GM19023 (cell line): Measurements from ENCODE around the gene LARP4B.

Experiments
- ATAC-seq: cut with Tn5 transposase; IDR thresholded peaks from one replicate; pipeline ENCODE4 v1.9.1; 2021; ENCODE audit warnings: mild to moderate bottlenecking, moderate library complexity; ENCODE audit not compliant: unreplicated experiment

The LARP4B gene

DNA sequence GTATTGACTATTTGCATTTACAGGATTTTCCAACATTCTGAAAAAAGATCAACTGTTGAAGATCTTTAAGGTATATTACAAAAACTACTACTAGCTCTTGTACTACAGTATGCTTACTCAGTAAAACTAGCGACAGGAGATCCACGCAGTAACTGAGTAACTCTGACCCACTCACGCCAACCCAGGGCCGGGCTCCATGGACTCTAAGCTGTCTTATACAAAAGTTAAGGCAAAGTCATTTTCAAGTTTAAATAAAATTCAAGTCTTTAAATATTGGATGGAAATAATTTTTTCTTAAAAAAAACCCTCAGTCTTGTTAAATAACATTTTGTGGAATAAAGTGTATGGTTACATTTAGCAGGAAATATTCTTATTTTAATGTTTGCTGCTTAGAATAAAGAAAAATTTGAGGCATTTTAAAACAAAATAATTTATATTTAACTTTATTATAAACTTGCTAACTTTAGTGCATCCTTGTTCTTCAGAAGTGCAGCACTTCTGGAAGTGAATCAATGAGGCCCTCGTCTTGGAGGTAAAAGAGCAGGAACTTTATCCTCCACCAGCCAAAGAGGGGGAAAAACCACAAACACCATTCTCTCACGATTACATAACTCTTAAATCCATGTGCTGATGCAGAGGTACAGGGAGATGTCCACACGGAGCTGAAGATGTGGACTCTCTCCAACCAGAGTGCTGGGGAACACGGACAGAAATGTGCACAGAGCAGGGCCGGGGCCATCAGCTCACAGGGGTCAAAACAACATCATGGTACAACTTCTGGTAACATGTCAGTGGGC, 119.9 kb downstream of the LARP4B start:
- ATAC-seq = no peak

DNA sequence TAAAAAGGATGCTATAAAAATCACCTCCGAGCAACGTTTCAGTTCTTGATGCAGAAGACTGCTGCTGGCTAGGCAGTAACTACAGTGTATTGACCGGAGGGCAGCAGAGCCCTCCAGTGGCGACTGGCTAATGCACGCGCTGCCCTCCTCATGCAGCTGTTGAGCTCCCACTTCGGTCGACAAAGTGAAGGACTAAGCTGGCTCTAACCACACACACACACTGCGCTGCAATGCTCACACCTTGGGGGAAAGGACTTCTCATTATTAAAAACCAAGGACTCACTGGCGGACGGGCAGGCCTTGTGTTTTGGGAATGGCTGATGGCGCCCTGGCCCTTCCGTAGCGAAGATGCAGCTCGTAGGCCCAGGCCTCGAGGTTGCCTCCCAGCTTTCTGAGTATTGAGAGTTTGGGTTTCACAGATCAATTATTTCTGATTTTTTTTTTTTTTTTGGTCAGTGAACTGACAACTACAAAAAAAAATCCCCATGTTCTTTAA, 121.1 kb downstream of the LARP4B start:
- no peak for ATAC-seq

DNA sequence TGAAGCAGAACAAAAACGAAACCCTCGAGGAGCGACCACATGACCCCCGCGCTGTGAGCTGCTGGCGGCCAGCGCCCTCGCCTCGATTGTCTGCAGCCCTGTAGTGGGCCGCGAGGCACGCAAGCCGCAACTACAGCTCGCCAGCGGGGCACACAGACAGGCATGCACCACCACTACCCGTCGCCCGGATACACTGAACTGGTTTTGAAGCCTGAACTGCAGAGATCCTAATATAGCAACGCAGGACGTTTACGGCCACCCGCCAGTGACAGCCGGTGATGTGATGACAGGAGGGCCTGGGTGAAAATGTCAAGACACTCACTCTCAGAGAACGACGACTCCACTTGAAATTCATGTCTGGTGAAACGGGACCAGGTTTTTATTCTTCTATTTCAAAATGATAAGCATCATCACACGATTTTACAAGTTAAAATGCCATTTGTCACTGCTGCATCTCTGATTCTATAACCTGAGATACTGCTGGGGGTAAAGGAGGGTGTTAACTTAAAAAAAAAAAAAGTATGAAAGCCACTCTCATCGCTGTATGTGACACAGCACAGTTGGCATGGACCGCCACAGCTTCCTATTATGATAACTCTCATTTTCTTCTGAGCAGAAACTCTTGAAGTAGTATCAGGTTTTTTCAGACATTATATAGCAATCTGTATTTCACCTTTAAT, 121.7 kb downstream of the LARP4B start:
- ATAC-seq = no peak

DNA sequence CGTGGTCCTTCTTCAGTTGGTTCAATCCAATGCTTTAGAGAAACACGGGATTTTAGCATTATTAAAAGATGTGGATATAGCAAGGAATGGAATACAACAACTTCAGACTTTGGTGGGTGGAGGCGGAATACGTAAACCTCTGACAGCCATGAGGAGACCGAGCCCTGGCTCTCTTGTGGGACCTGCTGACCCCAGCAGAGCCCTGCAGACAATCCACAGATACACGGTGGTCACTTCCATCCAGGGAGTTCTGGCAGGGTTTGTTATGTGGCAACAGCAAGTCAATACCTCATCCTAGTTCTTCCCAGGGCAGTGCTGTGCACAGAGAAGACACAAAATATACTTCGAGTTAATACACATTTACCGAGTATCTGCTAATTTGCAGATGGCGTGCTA, 123.5 kb downstream of the LARP4B start:
- ATAC-seq = no peak

DNA sequence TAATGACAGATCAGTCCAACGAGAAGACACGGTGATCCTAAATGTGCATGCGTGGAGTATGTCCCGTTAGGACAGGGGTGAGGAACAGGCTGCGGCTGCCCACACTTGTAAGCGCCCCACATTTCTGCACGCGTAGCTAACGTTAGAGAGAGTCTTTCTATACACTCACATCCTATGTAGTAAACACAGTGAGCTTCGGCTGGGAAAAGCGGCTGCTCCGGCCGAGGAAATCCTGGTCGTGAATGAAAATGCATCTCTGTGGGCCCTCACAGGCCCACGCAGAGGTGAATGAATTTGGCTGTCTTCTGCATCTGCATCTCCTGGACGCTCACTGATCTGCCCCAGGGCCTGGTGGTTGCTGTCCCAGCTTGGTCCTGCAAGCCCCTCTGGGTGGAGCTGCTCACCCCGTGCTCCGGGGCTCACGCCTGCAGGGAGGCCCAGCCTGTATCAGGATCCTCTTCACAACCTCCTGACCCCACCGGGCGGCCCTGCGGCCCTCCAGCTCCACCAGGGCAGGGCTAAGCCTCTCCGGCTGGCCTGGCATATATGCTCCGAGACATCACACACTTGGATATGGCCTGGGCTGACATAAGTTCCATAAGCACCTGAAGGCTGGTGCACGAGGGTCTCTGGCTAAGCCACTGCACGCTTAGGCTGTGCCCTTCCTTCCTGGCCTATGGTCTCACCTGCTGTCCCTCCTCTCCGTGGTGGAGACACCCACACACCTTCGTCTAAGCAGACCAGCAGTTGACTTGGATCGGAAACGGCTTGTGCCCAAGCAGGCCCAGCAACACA, 124.1 kb downstream of the LARP4B start:
- no peak for ATAC-seq

DNA sequence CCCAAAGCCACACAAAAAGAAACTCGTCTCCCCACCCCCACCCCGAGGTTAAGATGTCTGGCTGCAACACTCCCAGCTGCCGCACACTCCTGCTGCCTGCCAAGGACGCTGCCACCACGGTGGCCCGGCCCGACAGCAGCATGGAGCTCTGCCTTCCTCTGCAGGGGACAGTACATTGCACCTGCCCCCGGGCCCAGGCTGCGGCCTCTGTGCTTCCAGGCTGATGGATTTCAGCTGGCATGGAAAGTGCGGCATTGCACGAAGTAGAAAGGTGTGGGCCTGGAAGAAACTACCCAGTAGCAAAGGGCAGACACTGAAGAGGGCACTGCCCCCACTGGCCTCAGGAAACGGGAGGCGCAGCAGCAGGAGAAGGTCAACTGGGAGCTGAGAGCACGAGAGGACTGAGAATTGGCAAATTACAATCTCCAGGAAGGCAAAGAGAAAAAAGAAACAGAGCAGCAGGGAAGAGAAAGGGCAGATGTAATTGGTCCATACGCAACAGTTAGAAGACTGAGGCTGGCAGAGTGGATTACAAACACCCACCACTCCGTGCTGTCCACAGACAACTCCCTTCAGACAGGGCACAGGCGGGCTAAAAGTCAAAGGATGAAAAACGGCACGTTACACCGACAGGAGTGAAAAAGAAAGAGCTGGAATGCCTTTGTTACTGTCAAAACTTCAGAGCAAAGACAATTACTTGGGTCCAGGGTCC, 124.9 kb downstream of the LARP4B start:
- ATAC-seq = no peak

DNA sequence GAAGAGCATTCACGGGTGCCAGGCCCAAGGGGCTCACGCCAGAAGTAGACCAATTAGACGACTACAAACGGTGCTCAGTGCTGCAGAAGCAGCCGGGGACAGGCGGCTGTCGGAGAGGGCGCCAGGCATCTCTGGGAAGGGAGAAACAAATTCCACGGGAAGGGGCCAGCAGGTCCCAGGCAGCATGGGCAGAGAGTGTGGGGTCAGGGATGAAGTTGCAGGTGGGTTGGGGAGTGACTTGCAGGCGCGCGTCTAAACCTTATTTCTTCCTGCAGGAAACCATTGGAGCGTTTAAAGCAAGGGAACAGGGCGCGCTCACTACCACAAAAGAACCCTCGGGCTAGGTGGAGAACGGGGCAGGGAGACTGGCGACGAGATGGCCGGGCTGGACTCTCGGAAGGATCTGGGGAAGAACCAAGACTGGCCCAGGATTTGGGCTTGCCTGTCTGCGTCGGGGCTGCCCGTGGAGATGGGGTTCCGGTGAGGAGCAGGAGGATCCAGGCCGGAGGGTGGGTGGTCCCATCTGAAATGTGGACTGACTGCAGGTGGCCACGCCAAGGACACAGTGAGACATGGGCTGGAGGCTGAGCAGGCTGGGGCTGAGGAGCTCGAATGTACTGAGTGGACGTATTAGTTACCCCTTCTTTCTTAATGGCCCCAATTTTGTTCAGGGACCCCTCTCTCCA, 125.7 kb downstream of the LARP4B start:
- no peak for ATAC-seq

DNA sequence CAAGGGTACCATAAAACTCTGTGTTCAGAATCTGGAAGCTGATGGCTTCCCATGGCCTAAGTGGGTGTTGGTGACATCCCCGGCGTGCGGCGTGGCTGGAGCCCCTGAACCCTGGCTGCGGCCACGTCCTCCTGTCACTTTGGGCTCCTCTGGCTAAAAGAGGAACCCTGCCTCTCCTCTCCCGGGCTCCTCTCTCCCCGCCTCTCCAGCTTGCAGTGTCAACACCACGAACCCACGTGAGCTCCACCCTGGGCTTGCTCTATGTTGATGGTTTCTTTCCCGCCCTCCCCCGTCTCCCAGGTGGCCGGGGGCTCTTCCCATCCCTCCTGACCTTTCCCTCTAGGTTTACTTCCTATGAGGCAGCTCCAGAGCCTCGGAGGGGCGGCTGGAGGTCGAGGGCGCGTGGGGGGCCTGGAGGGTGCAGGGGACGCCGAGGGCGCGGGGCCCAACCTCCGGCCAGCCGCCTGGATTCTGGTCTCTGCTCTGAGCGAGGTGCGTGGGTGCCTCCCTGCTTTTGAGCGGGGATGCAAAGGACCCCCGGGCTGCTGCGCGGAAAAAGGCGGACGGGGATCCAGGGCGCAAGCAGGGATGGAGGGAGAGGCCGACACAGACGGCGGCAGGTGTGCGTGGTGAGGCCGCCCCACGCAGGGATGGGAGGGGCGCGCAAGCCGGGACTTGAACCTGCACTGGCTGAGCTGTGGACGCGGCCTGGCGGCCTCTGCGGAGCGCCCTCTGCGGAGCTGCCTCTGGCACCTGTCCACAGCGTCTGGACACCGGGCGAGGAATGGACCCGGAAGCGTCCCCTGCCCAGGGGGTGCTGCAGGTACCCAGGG, 126.5 kb downstream of the LARP4B start:
- no peak for ATAC-seq

DNA sequence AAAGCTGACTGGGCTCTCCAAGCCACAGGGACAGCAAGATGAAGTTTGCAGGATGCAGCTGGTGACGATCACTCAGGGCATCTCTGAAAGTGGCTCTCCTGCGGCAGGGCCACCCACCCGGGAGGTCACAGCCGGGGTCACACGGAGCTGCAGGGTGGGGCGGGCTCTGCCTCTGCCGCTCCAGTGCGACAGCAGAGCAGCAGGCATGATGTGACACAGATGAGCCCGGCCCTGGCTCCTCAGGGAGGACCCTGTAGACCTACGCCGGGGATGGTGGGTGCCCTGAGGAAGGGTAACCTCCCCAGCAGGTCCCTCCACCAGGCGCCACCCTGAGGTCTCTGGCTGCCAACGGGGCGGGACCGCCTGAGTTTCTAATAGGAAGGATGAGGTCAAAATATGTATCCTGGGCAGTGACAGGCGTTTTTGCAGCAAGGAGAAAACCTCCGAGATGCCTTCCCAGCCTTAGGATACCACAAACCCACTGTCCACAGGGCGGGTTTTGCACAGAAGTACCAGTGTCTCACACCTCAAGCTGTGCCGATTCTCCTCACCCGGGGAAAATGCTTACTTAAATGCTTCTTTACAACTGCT, 127.2 kb downstream of the LARP4B start:
- ATAC-seq = no peak

DNA sequence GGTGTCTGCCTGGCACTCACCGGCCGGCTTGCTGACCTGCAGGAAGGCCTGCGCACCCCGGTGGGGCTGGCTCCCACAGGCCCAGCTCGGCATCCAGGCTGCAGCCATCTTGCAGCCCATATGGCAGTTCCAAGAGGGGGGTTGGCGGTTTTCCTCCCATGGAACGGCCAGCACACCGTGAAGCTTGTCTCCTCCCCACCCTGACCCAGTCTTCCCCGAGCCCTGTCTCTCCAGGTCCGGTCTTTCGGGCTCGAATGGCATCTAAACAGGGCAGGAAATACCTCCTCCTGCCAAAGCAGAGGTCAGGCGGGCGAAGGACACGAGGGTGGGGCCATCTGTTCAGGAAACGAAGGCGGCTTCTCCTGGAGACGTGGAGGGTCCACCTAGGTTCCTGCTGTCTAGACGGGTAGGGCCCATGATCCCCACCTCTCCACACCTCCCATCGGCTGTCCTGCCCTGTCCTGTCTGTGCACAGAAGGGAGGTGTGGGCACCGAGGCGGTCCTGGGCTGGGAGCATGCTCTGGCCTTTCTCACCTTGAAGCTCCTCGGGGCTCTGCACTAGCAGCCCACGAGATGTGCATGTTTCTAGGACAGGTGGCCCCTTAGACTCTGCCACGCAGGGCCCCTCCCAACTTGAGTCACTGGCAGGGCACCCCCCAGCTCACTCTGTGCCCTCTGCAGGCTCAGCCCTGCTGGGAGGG, 128.3 kb downstream of the LARP4B start:
- no peak for ATAC-seq

DNA sequence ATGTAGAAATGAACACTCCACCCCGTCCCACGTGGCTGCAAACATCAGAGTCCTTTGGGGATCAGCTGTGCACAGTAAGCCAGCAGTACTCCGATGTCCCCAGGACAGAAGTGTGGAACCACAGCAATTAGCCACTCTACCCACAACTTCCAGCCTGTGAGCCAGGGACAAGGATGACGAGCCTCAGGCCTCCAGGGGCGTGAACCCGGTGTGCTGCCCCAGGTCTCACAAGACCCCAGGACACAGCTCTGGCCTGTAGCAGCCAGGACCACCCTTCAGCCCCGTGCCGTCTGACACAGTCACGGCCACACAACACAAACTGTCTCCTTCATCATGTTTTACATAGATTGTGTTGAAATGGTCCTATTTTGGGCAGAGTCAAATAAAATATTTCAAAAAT, 129.0 kb downstream of the LARP4B start:
- ATAC-seq = no peak

DNA sequence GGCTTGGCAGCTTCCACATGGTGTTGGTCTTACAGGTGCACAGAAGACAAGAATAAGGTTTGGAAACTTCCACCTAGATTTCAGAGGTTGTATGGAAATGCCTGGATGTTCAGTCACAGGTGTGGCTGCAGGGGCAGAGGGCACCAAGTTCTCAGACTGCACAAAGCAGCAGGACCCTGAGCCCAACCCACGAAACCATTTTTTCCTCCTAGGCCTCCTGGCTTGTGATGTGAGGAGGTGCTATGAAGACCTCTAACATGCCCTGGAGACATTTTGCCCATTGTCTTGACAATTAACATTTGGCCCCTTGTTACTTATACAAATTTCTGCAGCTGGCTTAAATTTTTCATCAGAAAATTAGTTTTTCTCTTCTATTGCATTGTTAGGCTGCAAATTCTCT, 134.3 kb downstream of the LARP4B start:
- no peak for ATAC-seq

DNA sequence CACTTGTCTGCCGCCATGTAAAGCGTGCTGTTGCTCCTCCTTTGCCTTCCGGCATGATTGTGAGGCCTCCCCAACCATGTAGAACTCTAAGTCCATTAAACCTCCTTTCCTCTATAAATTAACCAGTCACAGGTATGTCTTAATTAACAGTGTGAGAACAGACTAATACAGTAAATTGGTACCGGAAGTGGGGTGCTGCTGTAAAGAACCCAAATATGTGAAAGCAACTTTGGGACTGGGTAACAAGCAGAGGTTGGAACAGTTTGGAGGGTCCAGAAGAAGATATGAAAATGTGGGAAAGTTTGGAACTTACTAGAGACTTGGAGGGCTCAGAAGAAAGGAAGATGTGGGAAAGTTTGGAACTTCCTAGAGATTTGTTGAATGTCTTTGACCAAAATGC, 135.3 kb downstream of the LARP4B start:
- ATAC-seq = no peak

DNA sequence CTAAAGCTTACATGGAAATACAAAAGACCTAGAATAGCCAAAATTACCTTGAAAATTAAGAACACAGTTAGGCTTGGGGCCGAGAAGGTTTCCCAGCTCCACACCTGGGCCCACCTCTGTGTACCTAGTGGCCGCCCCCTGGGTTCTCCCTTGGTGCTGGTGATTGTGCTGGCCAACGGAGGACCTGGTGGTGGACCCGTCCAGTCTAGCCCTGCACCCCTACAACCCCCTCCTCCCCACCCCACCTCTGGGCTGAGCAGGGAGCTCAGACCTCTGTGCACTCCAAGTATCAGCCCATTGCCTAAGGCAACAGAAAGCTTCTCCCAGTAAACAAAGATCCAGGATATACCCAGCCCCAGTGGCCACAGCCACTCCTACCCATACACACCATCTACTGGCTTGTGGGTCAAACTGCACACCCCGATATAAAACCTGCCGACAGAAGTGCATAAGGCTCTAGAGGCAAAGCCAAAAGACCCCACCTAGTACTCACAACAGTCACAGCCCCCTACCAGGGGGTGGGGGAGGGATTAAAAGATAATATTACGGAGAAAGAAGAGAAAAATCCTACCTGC, 137.0 kb downstream of the LARP4B start:
- no peak for ATAC-seq

DNA sequence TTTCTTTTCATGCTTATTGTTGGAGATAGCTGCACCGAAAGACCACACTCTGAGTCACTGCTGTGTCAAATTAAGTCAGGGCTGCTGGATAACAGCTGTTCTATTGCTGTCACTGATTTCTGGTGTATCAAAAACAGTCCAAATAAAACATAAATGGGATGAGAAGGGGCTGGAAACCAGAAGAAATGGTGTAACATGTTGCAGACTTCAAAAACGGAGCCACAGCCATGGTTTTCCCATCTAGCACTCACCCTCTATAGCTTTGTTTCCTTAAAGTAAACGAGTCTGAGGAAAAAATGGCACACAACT, 138.8 kb downstream of the LARP4B start:
- no peak for ATAC-seq

DNA sequence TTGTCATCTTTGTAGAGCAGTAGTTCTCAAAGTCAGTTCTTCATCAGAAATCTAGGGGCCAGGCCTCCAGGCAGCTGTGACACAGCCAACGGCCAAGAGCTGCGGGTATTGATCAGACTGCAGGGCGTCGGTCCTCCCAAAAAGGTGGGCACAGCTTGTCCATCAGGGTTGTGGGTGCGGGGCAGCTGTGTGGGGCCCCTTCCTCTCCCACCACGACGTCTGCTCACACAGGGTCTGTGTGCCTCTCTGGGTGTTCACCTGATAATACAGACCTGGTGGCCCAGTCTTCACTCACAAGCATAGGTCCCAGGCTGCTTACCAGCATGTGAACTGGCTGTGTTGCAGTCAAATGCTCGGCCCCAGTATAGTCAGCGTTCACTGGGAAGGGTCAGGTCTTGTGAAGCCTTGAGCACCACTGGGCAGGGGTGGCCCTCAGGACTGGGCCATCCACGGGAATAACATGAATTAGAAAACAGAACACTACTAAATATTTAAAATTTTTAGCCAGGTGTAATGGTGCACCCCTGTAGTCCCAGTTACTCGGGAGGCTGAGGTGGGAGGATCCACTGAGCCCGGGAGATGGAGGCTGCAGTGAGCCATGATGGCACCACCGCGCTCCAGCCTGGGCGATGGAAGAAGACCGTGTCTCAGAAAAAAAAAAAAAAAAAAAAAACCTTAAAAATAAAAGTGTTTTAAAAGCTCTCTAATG, 139.3 kb downstream of the LARP4B start:
- no peak for ATAC-seq

DNA sequence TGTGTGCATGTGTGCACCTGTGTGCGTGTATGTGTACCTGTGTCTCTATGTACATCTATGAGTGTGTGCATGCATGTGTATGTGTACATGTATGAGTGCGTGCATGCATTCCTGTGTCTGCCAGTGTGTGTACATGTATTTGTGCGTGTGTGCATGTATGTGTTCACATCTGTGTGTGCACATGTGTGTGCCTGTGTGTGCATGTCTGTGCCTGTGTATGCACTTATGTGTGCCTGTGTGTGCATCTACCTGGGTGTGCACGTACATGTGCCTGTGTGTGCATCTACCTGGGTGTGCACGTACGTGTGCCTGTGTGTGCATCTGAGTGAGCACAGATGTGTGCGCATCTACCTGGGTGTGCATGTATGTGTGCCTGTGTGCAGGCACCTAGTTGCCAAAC, 139.9 kb downstream of the LARP4B start:
- ATAC-seq = no peak
